HG03139 (cell line): Measurements from ENCODE around the gene LTA4H.
A peak's percentile ranks its signal among the peaks of the same experiment; 100 is the strongest.

Source experiments
- ATAC-seq: cut with Tn5 transposase; IDR thresholded peaks from one replicate; pipeline ENCODE4 v1.9.1; 2021; ENCODE audit not compliant: unreplicated experiment

The LTA4H gene

DNA sequence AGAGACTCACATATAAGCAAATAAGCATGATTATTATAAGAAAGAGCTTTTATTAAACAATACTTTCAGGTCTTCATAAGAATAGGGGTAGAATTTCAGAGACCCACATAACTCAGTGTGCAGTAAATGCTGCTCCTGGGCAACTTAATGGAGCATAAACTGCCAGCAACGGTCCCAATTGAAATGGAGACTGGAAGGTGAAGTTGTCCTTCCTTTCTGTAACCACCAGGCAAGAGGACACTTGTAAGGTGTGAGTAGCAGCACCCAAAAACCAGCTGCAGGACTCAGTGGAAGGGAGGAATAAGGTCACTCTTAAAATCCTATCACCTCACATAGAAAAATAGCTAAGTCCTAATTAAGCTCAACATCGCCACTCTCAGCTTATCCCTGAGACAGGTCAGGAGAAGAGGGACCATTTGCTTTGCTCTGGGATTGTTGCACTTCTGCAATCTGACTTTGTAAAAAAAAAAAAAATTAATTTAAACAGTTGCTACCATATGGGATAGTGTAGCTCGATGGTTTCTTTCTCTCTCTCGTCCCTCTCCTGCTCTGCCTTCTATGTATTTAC, 22.7 kb upstream of the LTA4H start:
- no peak for ATAC-seq

DNA sequence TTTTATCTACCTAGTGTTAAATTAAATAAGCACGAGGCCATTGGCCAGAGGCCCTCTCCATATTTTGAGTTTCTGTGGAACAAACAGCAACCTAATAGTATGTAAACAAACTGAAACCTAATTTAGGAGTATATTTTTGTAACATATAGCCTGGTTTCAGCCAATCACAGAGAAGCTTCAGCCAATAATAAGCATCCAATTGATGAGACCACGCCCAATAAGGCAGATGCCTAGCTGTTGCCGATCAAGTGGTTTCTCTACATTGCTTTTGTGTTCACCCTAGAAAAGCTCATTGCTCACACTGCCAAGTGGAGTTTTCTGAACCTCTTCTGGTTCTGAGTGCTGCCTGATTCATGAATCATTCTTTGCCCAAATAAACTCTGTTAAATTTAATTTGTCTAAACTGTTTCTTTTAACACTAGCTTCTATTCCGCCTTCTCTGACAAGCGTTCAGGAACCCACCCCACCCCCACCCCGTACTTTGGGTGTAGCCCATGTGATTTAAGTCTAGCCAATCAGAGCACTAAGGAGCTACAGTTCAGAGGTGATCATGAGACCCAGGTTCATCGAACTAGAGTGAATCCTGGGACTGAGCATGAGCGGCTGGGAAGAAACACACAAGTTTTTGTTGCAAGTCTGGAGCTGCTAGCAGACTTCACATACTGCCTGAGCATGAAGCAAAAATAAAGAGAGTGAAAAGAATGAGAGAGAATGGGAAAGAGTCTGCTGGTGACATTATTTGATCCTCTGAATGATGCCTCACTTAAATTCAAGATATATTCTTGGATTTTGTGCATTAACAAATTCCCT, 21.5 kb upstream of the LTA4H start:
- no peak for ATAC-seq

DNA sequence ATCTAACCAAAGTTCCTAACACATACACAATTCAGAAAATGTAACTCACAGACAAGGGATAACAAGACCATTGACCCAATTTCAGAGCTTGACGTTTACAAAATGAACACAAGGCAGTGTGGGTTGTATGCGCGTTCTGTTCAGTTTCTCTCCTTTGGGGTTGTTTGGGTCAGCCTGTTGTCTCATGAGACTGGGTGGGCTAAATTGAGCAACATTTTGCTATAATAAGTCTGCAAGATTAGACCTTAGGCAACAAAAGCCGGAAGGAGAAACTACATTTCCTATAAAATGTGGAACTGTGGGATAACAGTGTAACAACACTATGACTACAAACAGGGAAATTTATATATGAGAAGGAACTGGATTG, 18.8 kb upstream of the LTA4H start:
- ATAC-seq, result no peak

DNA sequence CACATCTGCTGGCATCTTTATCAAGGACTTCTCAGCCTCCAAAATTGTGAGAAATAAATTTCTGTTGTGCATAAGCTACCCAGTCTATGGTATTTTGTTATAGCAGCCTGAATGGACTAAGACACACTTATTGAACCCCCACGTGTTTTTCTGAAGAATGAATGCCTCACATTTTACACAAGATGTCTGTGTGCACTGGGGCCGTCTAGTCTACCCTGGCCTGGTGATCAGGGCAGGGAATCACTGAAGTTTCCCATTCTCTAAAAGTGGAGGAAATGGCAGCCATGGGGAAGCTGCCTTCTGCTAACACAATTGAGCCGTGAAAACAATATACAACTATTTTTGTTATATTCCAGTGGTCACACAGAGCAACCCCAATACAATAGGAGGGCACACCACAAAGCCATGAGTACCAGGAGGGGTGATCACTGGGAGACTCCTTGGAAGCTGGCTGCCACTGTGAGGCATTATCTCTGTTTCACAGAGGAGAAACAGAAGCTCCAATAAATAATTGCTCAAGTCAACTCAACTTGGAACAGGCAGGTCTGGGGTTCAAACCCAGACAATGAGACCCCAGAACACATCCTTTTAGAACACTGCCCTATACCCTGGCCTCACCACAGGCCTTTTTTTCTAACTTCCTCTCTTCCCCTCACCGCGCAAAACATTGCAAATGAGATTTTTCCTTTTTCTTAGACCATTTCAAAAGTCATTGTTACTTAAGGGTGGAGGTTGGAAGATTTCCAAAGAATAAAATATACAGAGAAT, 18.3 kb upstream of the LTA4H start:
- no peak for ATAC-seq

DNA sequence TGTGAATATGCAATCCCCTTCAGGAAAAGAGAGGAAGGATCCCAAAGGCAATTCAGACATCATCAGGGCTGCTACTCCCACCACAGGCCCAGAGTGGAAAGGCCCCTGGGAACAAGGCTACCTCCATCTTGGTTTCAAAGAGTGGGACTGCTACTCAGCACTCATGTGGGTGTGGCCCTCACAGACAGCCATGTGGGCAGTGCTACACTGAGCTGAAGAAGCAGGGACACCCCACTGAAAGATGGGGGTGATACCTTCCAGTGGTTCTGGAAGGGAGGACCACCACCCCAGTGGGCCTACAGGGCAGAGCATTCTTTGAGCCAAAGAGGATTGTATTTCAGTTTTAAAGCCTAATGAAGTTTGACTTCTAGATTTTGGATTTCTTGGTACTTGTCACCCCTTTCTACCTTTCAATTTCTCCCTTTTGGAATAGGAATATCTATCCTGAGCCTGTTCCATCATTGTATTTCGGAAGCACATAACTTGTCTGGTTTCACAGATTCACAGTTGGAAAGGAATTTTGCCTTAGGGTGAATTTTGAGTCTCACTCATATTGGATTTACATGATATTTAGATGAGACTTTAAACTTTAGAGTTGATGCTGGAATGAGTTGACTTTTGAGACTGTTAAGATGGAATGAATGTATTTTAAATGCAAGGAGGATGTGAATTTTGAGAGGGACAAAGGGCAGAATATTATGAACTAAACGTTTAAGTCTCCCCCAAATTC, 16.5 kb upstream of the LTA4H start:
- no peak for ATAC-seq

DNA sequence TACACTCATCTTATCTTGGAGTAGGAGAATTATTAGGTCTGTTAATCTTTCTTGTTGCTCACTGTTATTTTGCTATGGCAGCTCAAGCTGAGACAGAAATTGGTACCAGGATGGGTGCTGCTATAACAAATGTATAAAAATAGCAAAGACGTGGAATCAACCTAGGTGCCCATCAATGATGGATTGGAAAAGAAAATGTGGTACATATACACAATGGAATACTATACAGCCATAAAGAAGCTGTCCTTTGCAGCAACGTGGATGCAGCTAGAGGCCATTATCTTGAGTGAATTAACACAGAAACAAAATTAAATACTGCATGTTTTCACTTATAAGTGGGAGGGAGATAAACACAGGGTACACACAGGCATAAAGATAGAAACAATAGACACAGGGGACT, 14.8 kb upstream of the LTA4H start:
- no peak for ATAC-seq

DNA sequence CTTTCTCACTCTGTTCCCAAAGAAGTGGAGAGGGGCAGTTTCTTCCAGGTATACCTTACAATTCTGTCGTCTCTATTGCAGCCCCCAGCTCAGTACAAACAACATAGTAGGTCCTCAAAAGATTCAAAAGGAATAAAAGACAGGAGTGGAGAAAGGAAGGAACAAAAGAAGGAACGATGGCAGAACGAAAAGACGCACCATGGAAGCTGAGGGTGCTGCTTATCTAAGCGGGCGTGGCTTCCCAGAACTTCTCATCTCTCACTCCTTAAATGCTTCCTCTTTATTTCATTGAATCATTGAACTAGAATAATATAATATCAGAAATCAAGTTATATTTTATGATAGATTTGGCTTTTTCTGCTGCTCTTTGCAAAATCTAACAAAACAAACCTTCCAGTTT, 13.7 kb upstream of the LTA4H start:
- ATAC-seq, result no peak

DNA sequence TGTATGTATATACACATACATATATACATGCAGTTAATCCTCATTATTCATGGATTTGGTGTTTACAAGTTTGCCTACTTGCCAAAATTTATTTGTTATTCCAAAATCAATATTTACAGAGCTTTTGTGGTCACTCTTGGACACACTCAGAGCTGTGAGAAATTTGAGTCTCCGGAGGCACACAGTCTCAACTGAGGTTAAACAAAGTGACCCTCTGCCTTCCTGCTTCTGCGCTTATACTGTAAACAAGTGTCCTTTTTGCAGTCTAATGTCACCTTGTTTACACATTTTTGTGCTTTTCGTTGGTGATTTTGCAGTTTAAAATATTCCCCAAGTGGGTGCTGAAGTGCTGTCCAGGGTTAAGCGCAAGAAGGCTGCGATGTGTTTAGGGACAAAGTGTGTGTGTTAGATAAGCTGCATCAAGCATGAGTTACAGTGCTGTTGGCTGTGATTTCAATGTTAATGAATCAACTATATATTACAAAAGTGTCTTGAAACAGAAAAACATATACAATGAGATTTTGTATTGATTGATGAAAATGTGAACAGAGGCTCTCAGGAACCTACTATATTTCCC, 13.1 kb upstream of the LTA4H start:
- ATAC-seq, result no peak

DNA sequence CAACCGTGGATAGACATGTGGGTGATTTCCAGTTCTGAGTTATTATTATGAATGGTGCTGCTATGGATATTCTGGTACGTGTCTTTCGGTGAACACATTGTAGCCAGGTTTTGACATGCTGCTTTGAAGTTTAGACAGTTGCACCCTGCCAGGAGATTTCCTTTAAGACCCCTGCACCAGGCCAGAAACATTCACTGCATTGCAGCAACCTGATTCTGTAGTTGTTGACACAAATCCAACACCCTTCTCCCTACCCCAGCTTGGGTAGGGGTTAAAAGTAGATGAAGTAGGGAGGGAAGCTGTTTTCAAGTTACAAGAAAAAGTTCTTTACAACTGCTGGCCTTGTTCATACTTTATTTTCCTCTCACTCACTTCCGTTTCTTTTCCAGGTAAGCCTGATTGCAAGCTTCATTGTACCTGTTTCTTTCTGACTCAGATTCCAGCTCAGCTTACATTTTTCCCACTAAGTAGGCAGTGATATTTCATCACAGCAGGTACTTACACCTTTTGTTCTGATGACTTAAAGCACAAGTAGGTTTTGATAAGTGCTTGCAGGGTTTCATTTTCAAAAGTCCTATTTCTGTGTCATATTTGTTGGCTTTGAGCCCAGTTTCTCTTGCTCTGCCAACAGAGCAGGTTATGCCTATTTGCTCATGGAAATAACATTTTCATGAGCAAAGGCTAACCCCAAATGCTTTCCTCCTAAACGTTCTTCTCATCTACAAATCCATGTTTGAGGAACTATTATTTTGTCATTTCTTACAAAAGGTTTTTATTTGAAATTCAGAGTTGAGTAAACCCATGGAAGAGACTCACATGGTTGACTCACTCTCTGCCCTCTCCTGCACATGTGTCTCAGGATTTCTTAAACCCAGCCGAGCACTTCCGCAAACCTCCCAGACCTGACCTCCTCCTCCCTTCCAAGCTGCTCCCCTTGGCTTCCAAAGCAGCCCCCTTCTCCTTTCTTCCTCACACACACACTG, 12.1 kb upstream of the LTA4H start:
- no peak for ATAC-seq

DNA sequence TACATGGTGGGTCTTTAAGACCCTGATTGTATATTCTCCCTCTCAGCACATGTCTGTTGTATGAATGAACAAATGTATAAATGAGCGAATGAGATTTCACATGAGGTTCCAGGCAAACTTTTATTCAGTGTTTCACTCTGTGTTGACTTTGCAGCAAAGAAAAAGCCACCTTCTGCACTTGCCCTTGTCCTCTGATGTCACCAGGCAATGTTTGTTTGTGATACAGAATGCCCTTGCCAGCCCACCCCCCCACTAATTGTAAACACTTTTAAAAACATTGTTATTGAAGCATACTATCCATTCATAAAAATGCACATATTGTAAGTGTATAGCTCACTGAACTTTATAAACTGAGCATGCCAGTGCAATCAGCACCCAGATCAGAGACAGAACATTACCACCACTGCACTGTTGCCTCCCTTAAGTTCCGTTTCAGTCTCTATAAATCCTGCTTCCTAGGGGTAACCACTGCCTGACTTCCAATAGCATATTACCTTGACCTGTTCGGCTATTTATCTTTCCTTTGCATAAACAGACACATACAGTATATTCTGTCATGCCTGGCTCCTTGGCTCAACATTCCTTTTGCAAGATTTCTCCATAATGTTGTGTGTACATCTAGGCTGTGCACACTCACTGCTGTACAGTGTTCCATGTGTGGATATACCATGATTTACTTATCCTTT, 11.3 kb upstream of the LTA4H start:
- no peak for ATAC-seq

DNA sequence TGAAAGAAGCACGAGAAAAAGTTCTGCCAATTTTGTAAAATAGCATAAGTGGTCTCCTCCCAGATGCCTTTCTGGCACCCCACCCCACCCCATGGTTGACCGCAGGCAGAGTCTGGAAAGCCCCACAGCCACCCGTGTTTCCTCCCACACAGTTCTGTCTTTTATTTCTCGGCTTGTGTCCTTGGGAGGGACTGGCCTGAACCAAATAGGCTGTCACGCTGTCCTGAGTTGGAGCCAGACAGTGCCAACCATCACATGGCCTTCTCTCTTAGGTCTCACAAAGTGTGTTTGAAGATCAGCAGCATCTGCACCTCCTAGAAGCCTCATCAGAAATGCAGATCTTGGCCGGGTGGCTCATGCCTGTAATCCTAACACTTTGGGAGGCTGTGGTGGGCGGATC, 10.2 kb upstream of the LTA4H start:
- no peak for ATAC-seq

DNA sequence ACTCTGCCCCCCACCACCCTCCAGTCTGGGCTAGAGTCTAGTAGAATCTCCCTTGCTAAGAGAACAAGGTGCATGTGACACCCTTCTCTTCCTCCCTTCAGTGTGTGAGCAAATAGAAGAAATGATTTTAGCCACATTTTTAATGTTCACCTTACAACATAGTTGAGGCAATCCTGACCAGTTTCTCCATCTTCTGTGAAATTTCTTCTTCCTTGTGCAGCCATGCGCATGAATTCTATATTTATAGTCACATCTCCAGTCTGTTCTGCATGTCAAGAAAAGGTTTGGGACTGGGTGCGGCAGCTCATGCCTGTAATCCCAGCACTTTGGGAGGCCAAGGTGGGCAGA, 9.5 kb upstream of the LTA4H start:
- no peak for ATAC-seq

DNA sequence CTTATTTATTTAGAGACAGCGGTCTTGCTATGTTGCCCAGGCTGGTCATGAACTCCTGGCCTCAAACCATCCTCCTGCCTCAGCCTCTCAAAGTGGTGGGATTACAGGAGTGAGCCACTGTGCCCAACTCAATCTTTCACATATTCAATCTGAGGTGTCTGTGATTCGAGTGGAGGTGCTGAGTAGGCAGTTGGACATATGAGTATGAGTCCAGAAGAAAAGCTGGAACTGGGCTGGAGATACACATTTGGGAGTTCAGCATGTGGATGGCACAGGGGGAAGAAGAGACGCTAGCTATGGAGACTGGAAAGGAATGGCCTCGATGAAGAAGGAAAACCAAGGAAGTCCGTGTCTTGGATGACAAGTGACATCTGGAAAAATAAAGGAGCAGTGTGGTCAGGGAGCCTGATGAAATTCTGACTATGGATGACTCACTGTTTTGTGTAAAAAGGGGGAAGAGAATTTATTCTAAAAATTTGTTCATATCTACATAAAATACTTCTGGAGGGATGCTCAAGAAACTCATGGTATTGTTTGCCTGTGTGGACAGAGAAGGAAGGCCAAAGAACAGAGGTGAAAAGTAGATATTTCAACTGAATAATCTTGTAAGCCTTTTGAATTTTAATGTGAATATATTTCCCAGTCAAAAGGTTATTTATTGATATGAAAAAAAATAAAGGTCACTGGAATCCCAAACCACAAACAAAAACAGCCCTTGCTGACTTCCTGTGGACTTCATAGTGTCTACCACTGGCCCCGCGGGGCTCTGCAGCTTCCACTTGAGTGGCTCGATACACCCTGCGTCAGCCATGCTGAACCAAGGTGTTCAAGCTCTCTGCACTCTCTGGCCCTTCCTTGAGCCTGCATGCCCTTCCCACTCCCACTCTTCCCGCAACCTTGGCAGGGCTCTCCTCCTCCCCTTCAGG, 8.9 kb upstream of the LTA4H start:
- ATAC-seq, result peak; percentile 52

DNA sequence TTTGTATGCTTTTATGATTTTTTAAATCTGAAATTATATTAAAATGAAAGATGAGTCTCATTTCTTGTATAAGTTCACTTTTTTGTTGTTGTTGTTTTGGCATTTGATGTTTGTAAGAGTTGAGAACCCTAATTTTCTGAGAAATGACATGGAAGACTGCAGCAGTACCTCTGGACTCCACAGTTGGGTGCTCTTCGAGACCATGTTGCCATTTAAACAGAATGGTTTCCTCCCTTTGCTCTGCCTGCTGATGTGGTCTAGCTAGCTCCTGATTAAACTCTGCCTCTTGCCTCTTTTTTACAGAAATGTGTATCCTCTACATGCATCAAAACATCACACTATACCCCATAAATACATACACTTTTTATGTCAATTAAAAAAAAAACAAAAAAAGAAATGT, 5.8 kb upstream of the LTA4H start:
- ATAC-seq, result no peak

DNA sequence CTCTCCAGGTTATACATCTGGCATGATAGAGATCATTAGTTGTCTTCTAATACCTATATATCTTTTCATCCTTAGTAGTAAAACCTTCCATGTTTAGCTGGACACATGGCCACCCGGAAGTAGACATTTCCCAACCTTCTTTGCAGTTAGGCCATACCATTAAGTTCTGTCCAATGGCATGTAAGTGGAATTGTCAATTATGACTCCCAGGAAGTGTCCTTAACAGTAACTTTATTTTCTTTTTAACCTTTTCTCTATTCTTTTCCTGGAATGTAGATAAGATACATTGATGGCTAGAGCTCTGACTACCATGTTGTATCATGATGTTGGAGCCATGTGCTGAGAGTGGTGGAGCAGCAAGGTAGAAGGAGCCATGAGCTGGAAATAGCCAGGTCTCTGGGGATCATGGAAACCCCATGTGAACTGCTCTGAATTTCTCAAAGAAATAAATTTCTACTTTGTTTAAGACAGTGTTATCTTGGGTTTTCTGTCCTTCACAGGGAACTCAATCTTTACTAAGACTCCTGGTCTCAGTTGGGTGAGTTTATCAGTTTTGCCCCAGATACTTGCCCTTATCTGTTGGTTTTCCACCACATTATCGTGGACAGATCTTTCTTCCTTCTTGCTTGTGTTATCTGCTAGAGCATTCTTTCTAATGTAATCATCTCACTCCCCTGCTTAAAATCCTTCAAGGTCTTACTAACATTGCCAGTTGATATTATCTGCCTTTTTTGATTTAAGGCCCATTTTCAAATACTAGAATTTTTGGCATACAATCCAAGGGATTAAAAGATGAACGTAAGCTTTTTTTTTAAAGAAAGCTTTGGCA, 5.1 kb upstream of the LTA4H start:
- no peak for ATAC-seq

DNA sequence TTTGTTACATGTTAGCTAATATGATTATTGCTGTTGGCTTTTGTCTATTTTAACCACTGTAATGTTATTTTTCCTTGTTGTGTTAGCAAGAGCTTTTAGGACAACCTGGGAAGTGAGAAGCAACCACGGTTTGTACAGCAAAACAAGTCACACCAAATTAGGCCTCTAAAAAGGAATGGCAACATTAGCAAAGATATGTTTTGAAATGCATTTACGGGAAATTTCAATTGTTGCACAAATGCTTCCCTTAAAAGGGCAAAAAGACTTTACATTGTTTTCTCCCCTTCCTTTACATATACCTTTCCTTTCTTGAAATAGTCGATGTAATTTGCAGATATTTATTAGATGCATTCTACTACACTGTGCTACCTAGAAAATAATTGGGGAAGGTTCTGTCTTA, 4.1 kb upstream of the LTA4H start:
- ATAC-seq, result no peak

DNA sequence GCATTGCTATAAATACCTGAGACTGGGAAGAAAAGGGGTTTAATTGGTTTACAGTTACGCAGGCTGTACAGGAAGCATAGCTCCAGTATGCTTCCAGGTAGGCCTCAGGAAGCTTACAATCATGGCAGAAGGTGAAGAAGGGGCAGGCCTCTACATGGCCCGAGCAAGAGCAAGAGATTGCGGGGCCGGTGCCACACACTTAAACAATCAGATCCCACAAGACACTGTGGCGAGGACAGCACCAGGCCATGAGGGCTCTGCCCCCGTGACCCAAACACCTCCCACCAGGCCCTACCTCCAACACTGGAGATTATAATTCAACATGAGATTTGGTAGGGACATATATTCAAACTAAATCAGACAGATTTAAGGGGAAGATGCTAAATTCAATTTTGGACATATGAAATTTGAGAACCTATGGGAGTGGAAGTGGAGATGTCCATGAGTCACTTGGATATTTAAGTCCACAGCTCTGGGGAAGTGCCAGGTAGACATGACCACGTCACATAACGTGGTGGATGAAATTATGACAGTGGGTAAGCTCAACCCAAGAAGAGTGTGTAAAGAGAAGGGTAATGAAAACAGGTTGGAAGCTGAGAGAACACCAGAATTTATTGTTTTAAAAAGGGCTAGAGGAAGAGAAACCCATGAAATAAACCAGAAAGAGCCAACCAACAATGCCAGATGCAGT, 1.5 kb upstream of the LTA4H start:
- ATAC-seq, result no peak
